ENCODE measurements around the gene MTHFD2. TPM values are rescaled to one million over a fixed set of nuclear protein-coding genes. Genes with fewer than 3 reads are reported as not detected.

MTHFD2 gene
- 97.2 TPM for polyA plus RNA-seq (2013, experiment 1 of 4)
- polyA plus RNA-seq (2013, experiment 2 of 4): 87.0 TPM
- 66.2 TPM for polyA plus RNA-seq (2013, experiment 3 of 4)
- 69.4 TPM for polyA plus RNA-seq (2013, experiment 4 of 4)

GRCh38 chr2:74198461-74199274 lies at the start of gene MTHFD2:
Gene MTHFD2, plus strand, starts transcription at chr2:74198615. Its CDS starts 27 bp downstream, at chr2:74198642.
- Histone ChIP-seq H3K27ac (ENCODE audit: insufficient read depth, low read depth, low read length, poor library complexity, severe bottlenecking) (peak within 1 kb of the TSS; percentile 99), H3K9me3 (ENCODE audit: control insufficient read depth, low read length) (no peaks in the 10 kb centered on the region), H3K27me3 (ENCODE audit: control insufficient read depth, insufficient read depth, low read length, poor library complexity, severe bottlenecking) (no peaks in the 10 kb centered on the region), H3K36me3 (ENCODE audit: control insufficient read depth, insufficient read depth, low read length) (no peaks in the 10 kb centered on the region), H3K4me1 (ENCODE audit: control insufficient read depth, insufficient read depth, low read length) (peaks cover 9% of the 10 kb centered on the region), H3K4me3 (ENCODE audit: insufficient read depth, low read depth, low read length) (peak within 1 kb of the TSS; percentile 83)
- WGBS, 2 experiments: 0% methylated on average over 96 of the region's 96 CpGs

DNA sequence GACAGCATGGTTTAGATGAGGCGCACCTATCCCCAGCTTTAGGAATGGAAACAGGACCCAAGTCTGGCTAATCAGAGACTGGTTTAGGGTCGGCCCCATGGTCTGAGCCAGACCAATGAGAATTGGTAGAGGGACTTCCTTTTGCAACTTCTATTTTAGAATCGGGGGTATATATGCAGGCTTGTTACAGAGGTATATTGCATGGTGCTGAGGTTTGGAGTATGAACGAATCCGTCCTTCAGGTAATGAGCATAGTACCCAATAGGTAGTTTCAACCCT lies 49.2 kb upstream of the MTHFD2 start:
- Histone ChIP-seq H3K4me1 (ENCODE audit: control insufficient read depth, insufficient read depth, low read length) (peaks cover 4% of the 10 kb centered on the region), H3K9me3 (ENCODE audit: control insufficient read depth, low read length) (no peaks in the 10 kb centered on the region), H3K4me3 (ENCODE audit: insufficient read depth, low read depth, low read length) (no peak overlapping the region), H3K27me3 (ENCODE audit: control insufficient read depth, insufficient read depth, low read length, poor library complexity, severe bottlenecking) (no peaks in the 10 kb centered on the region), H3K27ac (ENCODE audit: insufficient read depth, low read depth, low read length, poor library complexity, severe bottlenecking) (no peak overlapping the region), H3K36me3 (ENCODE audit: control insufficient read depth, insufficient read depth, low read length) (peaks cover 3% of the 10 kb centered on the region)
- WGBS, 2 experiments: 87 to 91% methylated on average over 5 of the region's 5 CpGs

DNA sequence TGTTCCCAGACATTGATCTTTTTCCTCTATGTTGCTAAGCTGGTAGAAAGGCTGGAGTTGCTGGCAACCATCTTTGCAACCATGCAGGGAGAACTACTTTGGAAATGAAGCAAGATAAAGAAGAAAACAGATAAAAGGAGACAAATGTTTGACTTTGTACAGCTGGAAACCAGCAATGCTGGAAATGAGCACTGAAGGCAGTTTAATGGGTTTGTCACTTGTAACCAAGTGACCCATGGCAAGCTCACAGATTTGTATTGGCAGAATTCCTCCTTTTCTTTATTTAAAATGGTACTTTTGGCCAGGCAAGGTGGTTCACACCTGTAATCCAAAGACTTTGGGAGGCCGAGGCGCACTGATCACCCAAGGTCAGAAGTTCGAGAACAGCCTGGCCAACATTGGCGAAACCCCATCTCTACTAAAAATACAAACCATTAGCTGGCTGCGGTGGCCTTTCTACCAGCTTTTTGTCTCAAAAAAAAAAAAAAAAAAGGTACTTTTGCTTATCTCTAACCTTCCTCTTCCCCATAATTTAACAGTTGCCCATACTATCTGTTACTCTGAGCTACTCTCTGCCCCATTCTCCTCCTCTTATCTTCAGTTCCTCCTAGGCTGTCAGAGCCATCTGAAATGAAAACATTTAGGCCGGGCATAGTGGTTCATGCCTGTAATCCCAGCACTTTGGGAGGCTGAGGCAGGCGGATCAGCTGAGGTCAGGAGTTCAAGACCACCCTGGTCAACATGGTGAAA lies 48.7 kb upstream of the MTHFD2 start:
- Histone ChIP-seq H3K9me3 (ENCODE audit: control insufficient read depth, low read length) (no peaks in the 10 kb centered on the region), H3K27ac (ENCODE audit: insufficient read depth, low read depth, low read length, poor library complexity, severe bottlenecking) (no peak overlapping the region), H3K36me3 (ENCODE audit: control insufficient read depth, insufficient read depth, low read length) (peaks cover 7% of the 10 kb centered on the region), H3K4me1 (ENCODE audit: control insufficient read depth, insufficient read depth, low read length) (peaks cover 4% of the 10 kb centered on the region), H3K27me3 (ENCODE audit: control insufficient read depth, insufficient read depth, low read length, poor library complexity, severe bottlenecking) (no peaks in the 10 kb centered on the region), H3K4me3 (ENCODE audit: insufficient read depth, low read depth, low read length) (no peak overlapping the region)
- 90 to 95% methylated on average over 7 of the region's 7 CpGs for WGBS, 2 experiments

GRCh38 chr2:74152954-74153353 lies 45.5 kb upstream of the MTHFD2 start:
- Histone ChIP-seq H3K4me1 (ENCODE audit: control insufficient read depth, insufficient read depth, low read length) (no peaks in the 10 kb centered on the region), H3K27ac (ENCODE audit: insufficient read depth, low read depth, low read length, poor library complexity, severe bottlenecking) (no peak overlapping the region), H3K36me3 (ENCODE audit: control insufficient read depth, insufficient read depth, low read length) (peaks cover 16% of the 10 kb centered on the region), H3K4me3 (ENCODE audit: insufficient read depth, low read depth, low read length) (no peak overlapping the region), H3K9me3 (ENCODE audit: control insufficient read depth, low read length) (no peaks in the 10 kb centered on the region), H3K27me3 (ENCODE audit: control insufficient read depth, insufficient read depth, low read length, poor library complexity, severe bottlenecking) (no peaks in the 10 kb centered on the region)
- WGBS, 2 experiments: 96 to 100% methylated on average over 2 of the region's 2 CpGs

GRCh38 chr2:74155830-74156229 lies 42.6 kb upstream of the MTHFD2 start:
- Histone ChIP-seq H3K36me3 (ENCODE audit: control insufficient read depth, insufficient read depth, low read length) (peaks cover 28% of the 10 kb centered on the region), H3K9me3 (ENCODE audit: control insufficient read depth, low read length) (no peaks in the 10 kb centered on the region), H3K27me3 (ENCODE audit: control insufficient read depth, insufficient read depth, low read length, poor library complexity, severe bottlenecking) (no peaks in the 10 kb centered on the region), H3K4me1 (ENCODE audit: control insufficient read depth, insufficient read depth, low read length) (no peaks in the 10 kb centered on the region), H3K27ac (ENCODE audit: insufficient read depth, low read depth, low read length, poor library complexity, severe bottlenecking) (no peak overlapping the region), H3K4me3 (ENCODE audit: insufficient read depth, low read depth, low read length) (no peak overlapping the region)
- WGBS, 2 experiments: 94% methylated on average over 2 of the region's 3 CpGs; no CpG with 5 or more reads in 1 of the 2 experiments

- Histone ChIP-seq H3K27ac (ENCODE audit: insufficient read depth, low read depth, low read length, poor library complexity, severe bottlenecking) (no peak overlapping the region), H3K36me3 (ENCODE audit: control insufficient read depth, insufficient read depth, low read length) (peaks cover 49% of the 10 kb centered on the region), H3K4me1 (ENCODE audit: control insufficient read depth, insufficient read depth, low read length) (no peaks in the 10 kb centered on the region), H3K4me3 (ENCODE audit: insufficient read depth, low read depth, low read length) (no peak overlapping the region), H3K9me3 (ENCODE audit: control insufficient read depth, low read length) (no peaks in the 10 kb centered on the region), H3K27me3 (ENCODE audit: control insufficient read depth, insufficient read depth, low read length, poor library complexity, severe bottlenecking) (no peaks in the 10 kb centered on the region)
- WGBS, 2 experiments: 97% methylated on average over 5 of the region's 6 CpGs
Measured at GRCh38 chr2:74162951-74163350, 35.5 kb upstream of the MTHFD2 start.

DNA sequence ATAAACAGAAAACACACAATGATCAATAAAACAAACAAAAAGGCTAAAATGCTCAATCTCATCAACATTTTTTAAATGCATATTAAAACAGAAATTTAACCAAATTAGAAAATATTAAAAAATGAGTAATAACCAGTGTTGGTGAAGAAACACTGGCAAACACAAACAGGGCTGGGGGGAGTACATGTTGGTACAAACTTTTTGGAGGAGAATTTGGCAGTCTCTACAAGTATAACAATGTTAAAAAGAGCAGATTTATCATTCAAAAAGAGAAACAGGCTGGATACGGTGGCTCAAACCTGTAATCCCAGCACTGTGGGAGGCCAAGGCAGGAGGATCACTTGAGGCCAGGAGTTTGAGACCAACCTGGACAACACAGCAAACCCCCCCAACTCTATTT lies 33.7 kb upstream of the MTHFD2 start:
- WGBS, 2 experiments: 92 to 95% methylated on average over 1 of the region's 1 CpG
- Histone ChIP-seq H3K4me1 (ENCODE audit: control insufficient read depth, insufficient read depth, low read length) (no peaks in the 10 kb centered on the region), H3K9me3 (ENCODE audit: control insufficient read depth, low read length) (no peaks in the 10 kb centered on the region), H3K27ac (ENCODE audit: insufficient read depth, low read depth, low read length, poor library complexity, severe bottlenecking) (no peak overlapping the region), H3K4me3 (ENCODE audit: insufficient read depth, low read depth, low read length) (no peak overlapping the region), H3K27me3 (ENCODE audit: control insufficient read depth, insufficient read depth, low read length, poor library complexity, severe bottlenecking) (no peaks in the 10 kb centered on the region), H3K36me3 (ENCODE audit: control insufficient read depth, insufficient read depth, low read length) (peaks cover 59% of the 10 kb centered on the region)

- WGBS, 2 experiments: 90% methylated on average over 2 of the region's 2 CpGs; no CpG with 5 or more reads in 1 of the 2 experiments
- peaks cover 45% of the 10 kb centered on the region for H3K36me3 ChIP-seq (ENCODE audit: control insufficient read depth, insufficient read depth, low read length)
- H3K27me3 ChIP-seq (ENCODE audit: control insufficient read depth, insufficient read depth, low read length, poor library complexity, severe bottlenecking): no peaks in the 10 kb centered on the region
- H3K27ac ChIP-seq (ENCODE audit: insufficient read depth, low read depth, low read length, poor library complexity, severe bottlenecking): no peak overlapping the region
- no peak overlapping the region for H3K4me3 ChIP-seq (ENCODE audit: insufficient read depth, low read depth, low read length)
- no peaks in the 10 kb centered on the region for H3K9me3 ChIP-seq (ENCODE audit: control insufficient read depth, low read length)
- H3K4me1 ChIP-seq (ENCODE audit: control insufficient read depth, insufficient read depth, low read length): no peaks in the 10 kb centered on the region
Measured at GRCh38 chr2:74168739-74169138, 29.7 kb upstream of the MTHFD2 start.

DNA sequence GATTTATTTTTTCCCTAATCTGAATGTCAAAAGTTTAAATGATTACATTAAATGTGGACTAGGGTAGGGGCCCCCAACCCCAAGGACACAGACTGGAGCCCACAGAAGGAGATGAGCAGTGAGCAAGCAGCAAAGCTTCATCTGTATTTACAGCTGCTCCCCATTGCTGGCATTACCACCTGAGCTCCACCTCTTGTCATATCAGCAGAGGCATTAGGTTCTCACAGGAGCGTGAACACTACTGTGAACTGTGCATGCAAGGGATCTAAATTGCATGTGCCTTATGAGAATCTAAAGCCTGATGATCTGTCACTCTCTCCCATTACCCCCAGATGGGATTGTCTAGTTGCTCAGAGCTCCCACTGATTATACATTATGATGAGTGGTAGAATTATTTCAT lies 23.5 kb upstream of the MTHFD2 start:
- H3K36me3 ChIP-seq (ENCODE audit: control insufficient read depth, insufficient read depth, low read length): peaks cover 6% of the 10 kb centered on the region
- H3K27ac ChIP-seq (ENCODE audit: insufficient read depth, low read depth, low read length, poor library complexity, severe bottlenecking): no peak overlapping the region

DNA sequence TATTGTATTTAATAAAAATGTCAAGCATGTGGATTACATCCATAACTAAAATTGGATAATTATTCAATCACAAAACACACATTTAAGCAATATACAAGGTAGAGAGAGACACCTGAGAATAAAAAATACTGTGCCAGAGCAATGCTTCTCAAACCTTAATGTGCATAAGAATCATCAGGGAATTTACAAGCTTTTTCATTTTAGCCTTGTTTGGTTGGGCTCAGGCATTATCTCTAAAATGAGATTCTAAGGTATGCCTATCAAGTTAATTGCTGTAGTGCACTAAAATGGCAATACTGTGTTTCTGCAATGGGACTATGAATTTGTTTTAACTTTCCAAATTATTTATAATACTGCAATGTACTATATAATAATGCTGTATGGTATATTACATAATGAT lies 20.7 kb upstream of the MTHFD2 start:
- no peaks in the 10 kb centered on the region for H3K9me3 ChIP-seq (ENCODE audit: control insufficient read depth, low read length)
- H3K27ac ChIP-seq (ENCODE audit: insufficient read depth, low read depth, low read length, poor library complexity, severe bottlenecking): peak overlapping the region; percentile 96
- no peaks in the 10 kb centered on the region for H3K36me3 ChIP-seq (ENCODE audit: control insufficient read depth, insufficient read depth, low read length)
- no peaks in the 10 kb centered on the region for H3K4me1 ChIP-seq (ENCODE audit: control insufficient read depth, insufficient read depth, low read length)
- H3K4me3 ChIP-seq (ENCODE audit: insufficient read depth, low read depth, low read length): peak overlapping the region; percentile 91
- no peaks in the 10 kb centered on the region for H3K27me3 ChIP-seq (ENCODE audit: control insufficient read depth, insufficient read depth, low read length, poor library complexity, severe bottlenecking)

More for the DNA sequence above, 23.5 kb upstream of the MTHFD2 start:
- WGBS, 2 experiments: 91 to 92% methylated on average over 1 of the region's 1 CpG
- H3K4me3 ChIP-seq (ENCODE audit: insufficient read depth, low read depth, low read length): no peak overlapping the region
- H3K9me3 ChIP-seq (ENCODE audit: control insufficient read depth, low read length): no peaks in the 10 kb centered on the region
- H3K27me3 ChIP-seq (ENCODE audit: control insufficient read depth, insufficient read depth, low read length, poor library complexity, severe bottlenecking): no peaks in the 10 kb centered on the region
- H3K4me1 ChIP-seq (ENCODE audit: control insufficient read depth, insufficient read depth, low read length): no peaks in the 10 kb centered on the region
